WERI-Rb-1 (cell line): Measurements from ENCODE around the gene NEK11.

Experiments used
- DNase-seq: peaks from one replicate; pipeline ENCODE4 v3.0.0-alpha.2; 2020
- H3K27ac ChIP-seq: fragments of 250-450 bp; sonication (Bioruptor Pico); 2 replicates; pipeline ENCODE4 v1.5.1; 2020; ENCODE audit warnings: mild to moderate bottlenecking, moderate library complexity
- H3K27me3 ChIP-seq: fragments of 250-450 bp; sonication (Bioruptor Pico); 2 replicates; pipeline ENCODE4 v1.5.1; 2021; ENCODE audit warnings: mild to moderate bottlenecking, low read depth, moderate library complexity; ENCODE audit not compliant: insufficient read depth, severe bottlenecking
- H3K36me3 ChIP-seq: fragments of 250-450 bp; sonication (Bioruptor Pico); 2 replicates; pipeline ENCODE4 v1.5.1; 2020; ENCODE audit warnings: mild to moderate bottlenecking, moderate library complexity
- H3K4me3 ChIP-seq: 2 replicates; pipeline ENCODE4 v1.5.1; 2011; ENCODE audit warnings: low read depth, mild to moderate bottlenecking, control low read depth, low read length
- H3K9me3 ChIP-seq: fragments of 250-450 bp; sonication (Bioruptor Pico); 2 replicates; pipeline ENCODE4 v1.5.1; 2021; ENCODE audit warnings: mild to moderate bottlenecking, moderate library complexity; ENCODE audit not compliant: severe bottlenecking
- CTCF ChIP-seq: IDR thresholded peaks from 2 replicates; pipeline ENCODE4 v1.5.1; 2011; ENCODE audit warnings: low read depth, mild to moderate bottlenecking, control low read depth, inconsistent platforms, low read length

Gene NEK11

GRCh38 chr3:131047582-131047981 lies 20.9 kb downstream of the NEK11 start:
- H3K9me3 ChIP-seq = no peaks in the 10 kb centered on the region
- no peak for TF ChIP-seq CTCF
- H3K27me3 ChIP-seq = no peaks in the 10 kb centered on the region
- H3K4me3 ChIP-seq = no peak overlapping the region
- no peaks in the 10 kb centered on the region for H3K36me3 ChIP-seq
- H3K27ac ChIP-seq = no peak overlapping the region
- DNase-seq = peak; percentile 12

GRCh38 chr3:131048030-131048429 lies 21.4 kb downstream of the NEK11 start:
- TF ChIP-seq CTCF = no peak
- no peak overlapping the region for H3K4me3 ChIP-seq
- no peak for DNase-seq
- no peaks in the 10 kb centered on the region for H3K27me3 ChIP-seq
- no peaks in the 10 kb centered on the region for H3K36me3 ChIP-seq
- no peaks in the 10 kb centered on the region for H3K9me3 ChIP-seq
- no peak overlapping the region for H3K27ac ChIP-seq

GRCh38 chr3:131050001-131050400 lies 23.3 kb downstream of the NEK11 start:
- Histone ChIP-seq H3K27me3 (no peaks in the 10 kb centered on the region), H3K36me3 (no peaks in the 10 kb centered on the region), H3K4me3 (no peak overlapping the region), H3K27ac (no peak overlapping the region), H3K9me3 (no peaks in the 10 kb centered on the region)
- DNase-seq = no peak
- no peak for TF ChIP-seq CTCF

GRCh38 chr3:131053043-131053859 lies 26.6 kb downstream of the NEK11 start:
- Histone ChIP-seq H3K4me3 (no peak overlapping the region), H3K27me3 (no peaks in the 10 kb centered on the region), H3K9me3 (no peaks in the 10 kb centered on the region), H3K27ac (no peak overlapping the region), H3K36me3 (no peaks in the 10 kb centered on the region)
- no peak for DNase-seq
- no peak for TF ChIP-seq CTCF

GRCh38 chr3:131067983-131068382 lies 41.3 kb downstream of the NEK11 start:
- Histone ChIP-seq H3K36me3 (no peaks in the 10 kb centered on the region), H3K27ac (no peak overlapping the region), H3K4me3 (no peak overlapping the region), H3K27me3 (no peaks in the 10 kb centered on the region), H3K9me3 (no peaks in the 10 kb centered on the region)
- no peak for DNase-seq
- TF ChIP-seq CTCF = no peak

GRCh38 chr3:131072099-131072559 lies 45.5 kb downstream of the NEK11 start:
- Histone ChIP-seq H3K4me3 (no peak overlapping the region), H3K9me3 (no peaks in the 10 kb centered on the region), H3K27me3 (no peaks in the 10 kb centered on the region), H3K27ac (no peak overlapping the region), H3K36me3 (no peaks in the 10 kb centered on the region)
- DNase-seq = no peak
- TF ChIP-seq CTCF = no peak
